ENCODE results near the gene PAFAH1B1.

PAFAH1B1 gene

DNA sequence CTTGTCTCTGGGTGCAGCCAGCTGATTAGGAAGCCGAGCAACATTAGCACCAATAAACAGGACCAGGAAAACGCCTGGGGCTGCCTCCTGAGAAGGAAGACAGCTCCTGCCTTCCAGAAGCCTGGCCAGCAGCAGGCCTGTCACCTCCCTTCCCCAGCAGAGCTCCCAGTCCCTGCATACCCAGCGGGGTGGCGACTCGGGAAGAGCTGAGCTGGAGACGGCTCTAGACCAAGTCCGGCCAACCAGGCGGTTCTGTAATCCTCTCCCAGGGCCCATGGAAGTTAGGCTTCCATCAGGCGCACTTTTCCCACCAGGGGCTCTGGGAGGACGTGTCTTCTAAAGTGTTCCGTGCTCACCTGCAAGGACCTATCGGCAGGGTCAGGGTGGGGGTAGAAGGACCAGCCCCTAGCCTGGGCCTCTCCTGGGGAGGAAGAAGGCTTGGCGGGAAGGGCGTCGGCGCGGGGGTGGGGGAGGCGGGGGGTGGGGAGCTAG, 130.1 kb downstream of the PAFAH1B1 start:
- peak; percentile 96 for DNase-seq

DNA sequence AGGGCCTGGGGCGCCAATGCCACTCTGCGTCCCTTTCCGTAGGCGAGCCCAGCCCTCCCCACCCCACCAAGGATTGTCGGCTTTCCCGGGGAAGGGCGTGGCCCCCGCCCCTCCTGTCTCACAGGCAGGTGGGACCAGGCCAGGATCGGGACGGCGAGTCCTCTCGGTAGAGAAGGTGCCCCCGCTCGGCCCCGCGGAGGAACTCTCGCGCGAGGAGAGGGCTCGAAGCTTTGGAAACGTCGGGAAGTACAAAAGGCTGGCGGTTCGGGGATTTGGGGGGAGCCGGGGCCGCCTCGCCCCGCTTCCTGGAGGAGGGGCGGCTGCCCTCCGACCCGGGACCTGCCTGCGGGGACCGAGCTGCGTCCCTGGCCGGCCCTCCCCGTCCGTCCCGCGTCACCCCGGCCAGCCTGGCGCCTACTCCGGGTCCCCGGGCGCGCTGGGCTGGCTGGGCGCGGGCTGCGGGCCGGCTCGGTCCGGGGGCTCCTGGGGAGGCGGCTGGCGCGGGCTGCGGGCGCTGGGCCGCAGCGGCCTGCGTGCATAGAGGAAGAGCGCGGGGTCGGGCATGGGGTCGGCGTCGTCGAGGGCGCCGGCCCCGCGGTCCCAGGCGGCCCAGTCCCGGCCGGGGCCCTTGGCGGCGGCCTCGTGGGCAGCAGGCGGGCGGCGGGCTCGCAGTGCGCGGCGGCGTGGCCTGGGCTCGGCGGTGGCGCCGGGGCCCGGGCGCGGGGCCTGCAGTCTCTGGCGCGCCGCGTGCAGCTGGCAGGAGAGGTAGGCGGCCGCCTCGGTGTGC, 130.7 kb downstream of the PAFAH1B1 start:
- DNase-seq: peak; percentile 93

DNA sequence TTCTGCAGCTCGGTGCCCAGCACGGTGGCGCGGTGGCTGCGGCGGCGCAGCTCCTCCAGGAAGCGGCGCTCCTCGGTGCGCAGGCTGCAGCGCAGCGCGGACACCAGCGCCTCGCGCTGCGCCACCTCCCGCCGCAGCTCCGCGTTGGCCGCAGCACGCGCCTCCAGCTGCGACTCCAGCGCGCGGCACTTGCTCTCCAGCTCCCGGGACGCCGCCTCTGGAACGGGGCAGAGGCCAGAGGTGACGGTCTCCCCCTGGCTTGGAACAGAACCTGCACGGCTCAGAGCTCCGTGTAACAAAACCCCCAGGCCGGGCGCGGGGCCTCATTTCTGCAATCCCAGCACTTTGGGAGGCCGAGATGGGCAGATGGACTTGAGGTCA, 131.3 kb downstream of the PAFAH1B1 start:
- peak; percentile 88 for DNase-seq

DNA sequence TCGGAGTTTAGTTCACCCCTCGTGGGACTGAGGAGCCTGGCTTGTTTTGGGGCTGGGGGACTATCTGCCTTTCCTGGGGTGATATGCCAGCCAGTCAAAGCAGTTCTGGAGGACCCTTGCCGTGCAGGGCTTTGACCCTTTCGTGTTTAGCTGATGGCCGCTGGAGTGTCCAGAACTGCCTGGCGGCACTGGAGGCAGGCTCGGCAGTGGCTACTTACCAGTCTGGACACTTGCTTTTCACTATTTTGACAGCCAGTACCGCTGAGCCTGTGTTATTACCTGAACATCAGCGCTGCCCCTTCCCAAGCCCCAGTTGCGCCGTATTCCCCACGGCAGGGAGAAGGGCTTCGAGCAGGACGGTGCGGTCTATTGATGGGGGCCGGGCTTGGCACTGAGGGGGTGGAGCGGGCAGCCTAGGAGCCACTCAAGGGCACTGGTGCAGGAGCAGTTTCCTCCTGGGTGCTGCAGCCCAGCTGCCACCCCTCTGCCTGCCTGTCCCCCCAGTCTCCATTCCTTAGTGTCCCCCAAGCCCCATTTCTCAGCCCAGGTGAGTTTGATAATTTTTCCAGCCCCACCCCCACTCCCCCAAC, 137.4 kb downstream of the PAFAH1B1 start:
- no peak for DNase-seq

DNA sequence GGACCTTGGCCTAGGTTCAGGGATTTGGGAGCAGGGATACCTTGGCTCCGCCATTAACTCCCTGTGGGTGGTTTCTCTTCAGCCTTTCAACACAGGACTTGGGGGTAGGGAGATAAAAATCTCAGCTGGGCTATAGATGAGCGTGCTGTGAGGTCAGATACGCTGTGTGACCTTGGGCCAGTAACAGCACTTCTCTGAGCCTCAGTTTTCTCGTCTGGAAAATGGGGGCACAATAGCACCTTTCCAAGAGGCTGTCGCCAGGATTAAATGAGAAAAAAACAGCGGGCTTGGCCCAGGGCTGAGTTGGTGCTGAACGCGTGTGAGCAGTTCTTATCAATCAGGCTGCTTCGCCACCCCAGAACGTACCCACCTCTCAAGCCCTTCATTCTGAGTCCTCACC, 138.4 kb downstream of the PAFAH1B1 start:
- DNase-seq: no peak

DNA sequence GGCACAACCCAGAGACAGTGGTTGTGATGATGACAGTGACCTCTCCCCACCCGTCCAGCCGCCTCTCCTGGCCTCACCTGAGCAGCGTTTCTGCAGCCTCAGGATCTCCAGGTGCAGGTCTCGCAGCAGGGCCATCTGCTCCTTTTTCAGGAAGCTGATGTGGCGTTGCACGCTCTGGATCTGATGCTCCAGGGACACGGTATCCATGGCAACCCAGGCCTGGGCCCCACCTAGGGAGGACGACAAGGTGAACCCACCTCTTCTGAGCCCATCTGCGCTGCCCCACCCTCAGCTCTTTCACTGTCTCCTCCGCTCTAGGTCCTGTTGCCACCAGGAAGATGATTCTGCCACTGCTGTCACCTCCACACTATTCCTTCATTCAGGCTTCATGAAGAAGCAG, 141.5 kb downstream of the PAFAH1B1 start:
- no peak for DNase-seq

Measured in islet precursor cell (in vitro differentiated cells).